ELF-1 (cell line): ENCODE data around the gene SCMH1.
"Not testable (repeated sequence)": the region's sequence is repeated elsewhere in the genome, so short reads cannot be mapped to it uniquely, and the experiment has no call there.

ENCODE experiments used
- DNase-seq: peaks from one replicate; pipeline ENCODE4 v3.0.0-alpha.2; 2016; ENCODE audit warnings: low read depth, low spot score

The SCMH1 gene

DNA sequence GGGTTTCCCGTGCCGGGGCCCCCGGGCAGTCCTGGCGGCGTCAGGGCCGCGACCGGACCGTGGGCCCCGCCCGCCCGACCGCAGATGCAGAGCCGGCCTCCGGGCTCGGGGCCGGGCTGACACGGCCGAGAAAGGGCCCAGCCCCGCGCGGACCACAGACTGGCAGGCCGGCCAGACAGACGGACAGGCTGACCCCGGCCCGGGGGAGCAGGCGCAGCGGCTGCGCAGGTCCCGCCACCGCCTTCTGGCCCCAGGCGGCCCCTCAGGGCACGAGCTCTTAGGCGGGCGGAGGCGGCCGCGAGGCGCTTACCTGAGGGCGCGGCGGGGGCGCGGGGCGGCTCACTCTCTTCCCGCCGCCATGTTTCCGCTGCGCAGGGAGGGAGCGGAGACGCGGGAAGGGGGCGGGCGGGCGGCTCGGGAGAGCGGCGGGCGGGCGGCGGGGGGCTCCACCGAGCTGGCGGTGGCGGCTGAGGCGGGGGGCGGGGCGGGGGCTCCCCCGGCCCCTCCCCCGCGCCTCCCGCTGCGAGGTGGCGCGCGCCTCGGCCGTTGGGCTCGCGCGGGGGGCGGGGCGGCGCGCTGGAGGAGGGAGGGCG is at the start of gene SCMH1:
SCMH1 (minus strand) TSS at position 558 of the 593 bp plus-strand sequence. CDS start 56,173 bp downstream, outside the sequence.
- peak; percentile 66 for DNase-seq

DNA sequence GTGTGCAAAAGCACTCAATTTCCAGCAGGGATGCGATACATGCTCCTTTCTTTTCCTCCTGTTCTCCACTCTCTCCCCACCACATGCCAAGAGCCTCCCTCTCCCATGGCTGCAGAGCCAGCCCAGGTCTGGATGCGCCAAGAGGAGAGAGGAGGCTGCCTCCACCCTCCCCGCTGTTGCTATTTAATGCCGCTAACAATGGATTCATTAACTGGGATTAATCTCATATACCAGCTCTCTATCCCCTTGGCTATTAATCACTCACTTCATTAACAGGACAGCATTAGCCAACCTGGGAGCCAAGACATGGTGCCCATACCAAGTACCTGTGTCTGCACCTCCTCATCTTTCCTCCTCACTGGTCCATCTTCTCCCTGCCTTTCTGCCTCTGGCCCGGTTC is 49.1 kb upstream of the SCMH1 start:
- DNase-seq: no peak

GRCh38 chr1:41289196-41289595 is 47.1 kb upstream of the SCMH1 start:
- DNase-seq: no peak

DNA sequence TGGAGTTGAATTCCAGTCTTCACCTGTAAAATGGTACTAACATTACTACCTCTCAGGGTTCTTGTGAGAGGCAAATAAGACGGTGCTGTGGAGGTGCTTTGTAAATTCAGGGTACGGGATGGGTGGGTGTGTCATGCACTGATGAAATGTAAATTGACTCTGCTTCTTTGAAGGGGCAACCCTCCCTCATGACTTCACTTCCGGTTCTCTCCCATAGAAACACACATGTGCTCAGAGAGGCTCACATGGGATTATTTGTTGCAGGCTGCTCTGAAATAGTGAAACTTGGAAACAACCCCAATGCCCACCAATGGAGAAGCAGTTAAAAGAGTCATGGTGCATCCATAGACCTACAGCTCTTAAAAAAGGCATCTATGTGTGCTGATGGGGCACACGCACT is 44.9 kb upstream of the SCMH1 start:
- no peak for DNase-seq

DNA sequence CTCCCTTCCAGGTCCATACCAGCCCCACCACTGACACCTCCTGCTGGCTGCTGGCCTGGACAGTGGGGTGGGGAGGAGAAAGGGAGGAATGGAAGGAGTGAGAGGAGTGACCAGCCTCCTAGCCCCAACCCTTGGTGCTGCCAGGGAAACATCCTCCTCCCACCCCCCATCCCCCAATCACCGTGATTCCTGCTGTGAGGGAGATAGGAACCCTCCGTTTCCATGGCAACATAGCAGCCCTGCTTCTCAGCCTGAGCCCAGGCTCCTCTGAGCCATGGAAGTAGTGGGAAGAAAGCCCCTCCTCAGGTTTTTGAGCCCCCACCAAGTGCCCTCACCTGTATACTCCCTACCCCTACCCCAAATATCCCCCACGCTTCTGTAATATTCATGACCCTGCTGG is 44.4 kb upstream of the SCMH1 start:
- DNase-seq: peak; percentile 58

DNA sequence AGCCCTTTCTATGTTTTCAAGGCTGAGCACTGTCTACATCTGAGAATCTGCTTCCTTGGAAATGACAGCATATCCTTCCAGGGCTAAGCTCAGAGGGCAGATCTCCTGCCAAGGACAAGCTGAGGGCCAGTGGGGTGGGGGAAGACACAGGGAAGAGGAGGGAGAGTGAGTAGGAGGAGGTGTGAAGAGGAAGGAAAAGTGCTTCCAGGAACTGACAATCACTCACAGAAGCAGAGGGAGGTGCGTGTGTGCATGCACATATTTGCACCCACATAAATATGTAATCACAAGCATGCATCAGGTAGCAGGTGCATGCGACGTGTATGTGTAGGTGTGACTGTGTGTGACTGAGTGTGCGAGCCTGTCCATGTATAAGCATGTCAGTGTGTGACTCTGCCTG is 43.7 kb upstream of the SCMH1 start:
- no peak for DNase-seq

DNA sequence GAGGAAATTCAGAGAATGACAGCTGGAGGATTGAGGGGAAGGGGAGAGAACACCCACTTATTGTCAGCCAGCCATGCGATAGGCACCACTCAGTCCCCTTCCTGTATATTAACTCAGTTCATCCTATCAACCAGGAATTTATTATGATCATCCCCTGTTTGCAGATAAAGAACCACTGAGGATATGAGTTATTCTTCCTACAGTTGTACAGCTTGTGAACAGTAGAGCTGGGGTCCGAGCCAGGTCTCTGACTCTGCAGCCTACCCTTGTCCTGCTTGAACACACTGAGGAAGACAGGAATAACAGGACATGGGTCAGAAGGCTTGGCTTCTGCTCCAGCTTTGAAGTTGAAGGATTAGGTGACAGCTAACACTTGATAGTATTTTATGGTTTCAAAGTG is 42.0 kb upstream of the SCMH1 start:
- DNase-seq: no peak

DNA sequence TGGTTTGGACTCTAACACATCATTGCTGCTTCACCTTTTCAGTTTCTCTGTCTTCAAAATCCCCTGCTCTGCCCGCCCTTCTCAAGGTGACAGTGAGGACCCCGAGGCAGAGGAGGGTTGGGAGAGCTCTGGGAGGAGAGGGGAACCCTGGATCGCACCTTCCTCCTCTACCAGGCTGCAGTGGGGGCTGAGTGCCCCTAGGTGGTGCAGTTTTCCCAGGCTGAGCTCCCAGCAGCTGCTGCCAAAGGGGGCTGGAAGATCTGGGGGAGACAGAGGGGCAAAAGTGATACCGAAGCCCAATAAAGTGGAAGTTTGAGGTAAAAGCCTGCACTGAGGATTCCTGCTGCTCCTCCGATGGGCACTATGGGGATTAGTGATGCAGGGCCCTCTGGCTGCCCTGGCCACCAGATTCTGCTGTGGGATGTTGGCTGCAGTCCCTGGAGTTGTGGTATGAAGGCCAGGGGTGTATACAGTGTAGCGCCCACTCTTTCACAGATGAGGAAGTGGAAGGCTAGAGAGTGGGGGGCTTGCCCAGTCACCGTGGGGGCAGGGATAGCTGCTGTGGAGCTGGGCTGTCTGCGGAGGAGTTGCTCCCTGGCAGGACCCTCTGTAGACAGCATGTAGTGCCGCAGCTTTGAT is 40.7 kb upstream of the SCMH1 start:
- DNase-seq: peak; percentile 61

DNA sequence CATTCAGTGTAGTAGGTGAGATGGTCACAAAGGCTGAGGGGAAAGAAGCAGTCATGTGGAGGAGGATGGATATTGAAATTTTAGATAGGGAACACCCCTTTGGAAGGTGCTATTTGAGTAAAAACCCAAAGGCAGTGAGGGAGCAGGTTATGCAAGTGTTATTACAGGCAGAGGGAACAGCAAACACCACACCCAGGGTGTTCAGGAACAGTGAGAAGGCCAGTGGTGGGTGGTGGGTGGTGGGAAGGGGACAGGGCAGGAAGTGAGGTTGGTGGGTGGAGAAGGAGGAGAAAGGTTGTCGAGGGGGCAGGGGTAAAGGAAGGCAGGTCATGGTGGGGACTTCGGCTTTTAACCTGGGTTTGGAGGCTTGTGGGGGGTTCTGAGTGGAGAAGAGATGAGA is 39.2 kb upstream of the SCMH1 start:
- no peak for DNase-seq

DNA sequence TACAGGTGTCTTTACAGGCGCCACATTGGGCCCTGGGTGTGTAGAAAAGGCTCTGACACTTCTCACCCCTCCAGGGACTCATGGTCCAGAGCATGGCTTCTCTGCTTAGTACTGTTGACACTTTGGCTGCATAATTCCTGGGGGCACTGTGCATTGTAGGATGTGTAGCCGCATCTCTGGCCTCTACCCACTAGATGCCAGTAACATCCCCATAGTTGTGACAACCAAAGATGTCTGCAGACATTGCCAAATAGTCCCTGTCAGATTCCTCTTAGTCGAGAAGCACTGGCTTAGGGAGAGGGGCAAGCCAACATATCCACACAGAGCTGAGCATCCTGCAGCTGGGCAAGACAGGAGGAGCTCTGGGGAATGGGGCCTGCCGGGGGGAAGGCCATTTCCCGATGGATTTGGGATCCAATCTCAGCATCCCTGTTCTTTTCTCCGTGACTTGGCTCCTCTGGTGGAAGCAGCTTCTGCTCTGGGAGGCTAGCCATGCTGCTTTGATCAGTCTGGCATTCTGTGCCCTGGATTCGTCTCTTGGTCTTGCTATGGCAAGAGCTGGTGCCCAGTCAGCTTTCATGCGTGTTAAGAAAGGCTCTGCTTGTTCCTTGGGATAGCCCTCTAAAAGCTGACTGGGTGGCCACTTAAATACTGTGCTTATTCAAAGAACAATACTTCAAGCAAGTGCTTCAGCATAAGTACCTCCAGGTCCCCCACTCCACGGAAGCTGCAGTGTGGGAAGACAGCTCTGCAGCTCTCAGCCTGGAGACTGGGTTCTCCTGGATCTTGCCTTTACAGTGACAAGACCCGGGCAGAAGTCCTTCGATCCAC is 38.3 kb upstream of the SCMH1 start:
- no peak for DNase-seq

GRCh38 chr1:41278076-41278475 is 36.0 kb upstream of the SCMH1 start:
- no peak for DNase-seq

GRCh38 chr1:41277371-41277975 is 35.4 kb upstream of the SCMH1 start:
- DNase-seq: no peak

DNA sequence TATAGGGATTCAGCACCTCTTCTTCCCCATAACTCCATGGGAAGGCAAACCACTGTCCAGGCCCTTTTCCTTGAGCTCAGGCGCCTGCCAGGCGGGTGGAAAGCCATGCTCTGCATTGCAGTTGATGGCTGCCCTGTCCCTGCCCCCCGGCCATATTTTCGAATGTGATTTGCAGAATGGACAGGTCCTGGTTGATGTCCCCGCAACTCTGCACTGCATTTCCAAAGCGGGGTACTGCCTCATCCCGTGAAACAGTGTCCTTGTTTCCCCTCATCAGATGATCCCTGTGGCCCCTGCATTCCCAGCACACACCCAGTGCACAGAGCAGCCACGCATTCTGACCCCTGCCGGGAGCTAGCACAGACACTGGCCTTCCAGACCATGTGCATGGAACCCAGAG is 33.7 kb upstream of the SCMH1 start:
- DNase-seq: no peak

DNA sequence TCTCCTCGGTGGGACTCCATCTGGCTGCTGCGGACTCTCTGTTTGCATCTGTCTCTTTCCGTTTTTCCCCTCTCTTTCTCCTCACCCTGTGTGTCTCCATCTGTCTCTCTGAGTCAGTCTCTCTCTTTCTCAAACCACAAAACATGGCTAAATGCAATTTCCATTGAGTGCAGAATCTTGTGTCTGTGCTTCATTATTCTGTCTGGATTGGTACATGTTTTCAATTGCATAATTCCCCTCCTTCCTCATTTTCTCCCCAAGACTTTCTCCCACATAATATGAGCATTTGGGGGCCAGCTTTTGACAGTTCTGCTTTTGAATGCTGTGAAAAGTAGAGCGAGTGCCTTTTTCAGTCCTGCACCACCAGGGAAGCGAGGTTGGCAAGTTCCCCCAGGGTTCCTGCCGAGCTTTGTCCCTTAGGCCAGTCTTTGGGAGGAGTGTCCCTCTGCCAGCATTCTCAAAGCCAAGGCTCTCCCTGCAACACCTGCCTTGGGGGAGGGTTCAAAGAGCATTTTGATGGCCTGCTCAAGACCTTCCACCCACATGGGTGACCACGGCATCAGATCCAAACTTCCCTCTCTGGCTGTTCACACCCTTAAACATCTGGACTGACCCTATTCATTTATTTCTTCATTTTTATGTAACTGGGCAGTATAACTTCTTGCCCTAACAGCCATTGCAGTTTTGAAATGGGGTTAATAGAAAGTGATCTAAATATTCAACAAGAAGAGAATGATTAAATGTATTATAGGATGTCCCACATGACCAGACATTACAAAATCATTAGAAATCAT is 32.8 kb upstream of the SCMH1 start:
- DNase-seq: no peak

GRCh38 chr1:41272601-41273000 is 30.5 kb upstream of the SCMH1 start:
- DNase-seq: peak; percentile 20

DNA sequence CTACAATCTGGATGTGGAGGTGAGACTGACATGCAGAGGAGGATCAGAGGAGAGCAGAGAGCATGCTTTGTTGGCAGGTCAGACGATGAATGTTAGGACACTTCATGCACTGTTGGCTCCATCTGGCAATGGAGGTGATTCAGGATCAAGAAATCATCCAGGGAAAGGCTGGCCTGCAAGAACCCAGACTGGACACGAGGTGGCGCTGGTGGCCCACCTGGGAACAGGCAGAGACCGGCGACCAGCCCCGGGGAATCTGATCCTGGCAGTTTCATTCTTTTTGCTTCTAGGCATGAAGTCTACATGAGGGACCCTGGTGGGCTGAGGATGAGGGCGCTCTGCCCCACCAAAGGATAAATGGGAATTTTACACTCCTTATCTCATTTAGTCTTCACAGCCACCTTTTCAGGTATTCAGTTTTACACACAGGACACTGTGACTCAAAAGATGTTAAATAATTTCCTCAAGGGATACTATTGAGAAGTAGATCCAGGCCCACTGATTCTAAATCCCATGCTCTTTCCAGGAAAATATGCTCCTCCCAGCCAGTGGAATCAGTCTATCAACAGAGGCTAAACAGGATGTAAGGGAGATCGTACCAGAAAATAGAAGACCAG is 26.2 kb upstream of the SCMH1 start:
- peak; percentile 83 for DNase-seq

DNA sequence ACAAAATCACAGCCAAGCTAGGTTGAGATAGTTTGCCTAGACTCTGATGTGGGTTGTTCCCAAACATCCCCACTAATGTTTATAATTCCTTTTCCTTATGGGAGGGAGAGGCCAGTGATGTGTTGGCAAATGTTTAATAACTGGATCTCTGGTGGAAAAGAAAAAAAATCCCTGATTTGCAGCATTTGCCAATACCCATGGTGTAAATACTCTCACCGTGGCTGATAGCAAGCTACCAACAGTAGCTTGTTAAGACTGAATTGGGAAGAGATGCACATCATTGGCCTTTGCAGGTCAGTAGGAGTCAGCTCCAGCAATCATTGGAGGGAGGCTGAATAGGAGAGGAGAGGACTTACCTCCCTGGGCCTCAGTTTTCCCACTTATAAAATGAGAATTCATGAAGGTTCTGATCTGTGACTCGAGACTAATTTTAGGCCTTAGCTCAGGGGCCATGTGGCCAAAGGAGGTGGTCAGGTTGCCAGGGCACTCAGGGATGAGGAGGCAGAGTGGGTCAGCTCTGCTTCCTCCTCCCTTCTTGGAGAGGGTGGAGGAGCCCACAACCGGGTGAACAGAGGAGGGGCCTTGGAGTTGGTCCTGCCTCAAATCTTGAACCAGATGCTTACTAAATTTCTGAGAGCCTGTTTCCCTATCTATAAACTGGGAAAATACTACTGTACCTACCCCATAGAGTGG is 20.0 kb upstream of the SCMH1 start:
- no peak for DNase-seq

DNA sequence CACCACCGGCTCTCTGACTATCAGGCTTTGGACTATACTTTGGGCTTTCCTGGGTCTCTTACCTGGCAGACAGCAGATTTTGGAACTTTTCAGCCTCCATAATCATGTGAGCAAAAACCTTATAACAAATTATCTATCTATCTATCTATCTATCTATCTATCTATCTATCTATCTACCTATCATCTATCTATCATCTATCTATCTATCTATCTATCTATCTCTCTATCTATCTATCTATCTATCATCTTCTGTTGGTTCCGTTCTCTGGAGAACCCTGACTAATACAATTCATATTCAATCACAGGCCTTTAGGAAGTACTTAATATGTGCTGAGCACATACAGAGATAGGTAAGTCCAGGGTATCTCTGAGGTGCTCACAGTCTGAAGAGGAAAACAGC is 18.7 kb upstream of the SCMH1 start:
- no peak for DNase-seq

- no peak for DNase-seq
These were observed 17.1 kb upstream of the SCMH1 start for GRCh38 chr1:41259221-41259620.

DNA sequence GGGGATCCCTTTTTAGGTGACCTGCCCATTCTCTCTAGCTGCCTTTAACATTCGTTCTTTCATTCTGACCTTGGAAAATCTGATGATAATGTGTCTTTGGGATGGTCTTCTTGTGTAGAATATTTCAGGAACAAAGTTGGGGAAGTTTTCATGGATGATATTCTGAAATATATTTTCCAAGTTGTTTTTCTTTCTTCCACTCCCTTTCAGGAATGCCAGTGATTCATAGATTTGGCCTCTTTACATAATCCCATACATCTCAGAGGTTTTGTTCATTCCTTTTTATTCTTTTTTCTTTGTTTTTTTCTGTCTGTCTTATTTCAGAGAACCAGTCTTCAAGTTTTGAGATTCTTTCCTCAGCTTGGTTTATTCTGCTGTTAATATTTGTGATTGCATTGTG is 13.9 kb upstream of the SCMH1 start:
- no peak for DNase-seq

- DNase-seq: not testable (repeated sequence)
These were observed 9.0 kb upstream of the SCMH1 start for GRCh38 chr1:41251120-41251519.
